K562 (cell line): ENCODE results near the gene ITGAV. TPM values are rescaled to one million over a fixed set of nuclear protein-coding genes. Genes with fewer than 3 reads are reported as not detected.
A peak's percentile ranks its signal among the peaks of the same experiment; 100 is the strongest.

Source experiments
- ATF1 ChIP-seq, 2 experiments: fragments of 450-650 bp in 1 of 2; IDR thresholded peaks; 2 replicates each; pipeline ENCODE4 v1.6.1; 2016; ENCODE audit warnings: missing compliant biosample characterization in 1 of 2, missing genetic modification characterization in 1 of 2
- BRD9 ChIP-seq: fragments of 450-650 bp; IDR thresholded peaks from 2 replicates; pipeline ENCODE4 v1.6.1; 2018; ENCODE audit warnings: low read depth; ENCODE audit not compliant: partially characterized antibody
- CREM ChIP-seq: IDR thresholded peaks from 2 replicates; pipeline ENCODE4 v1.6.1; 2014; ENCODE audit warnings: antibody characterized with exemption, low read depth
- HIVEP1 ChIP-seq: fragments of 250-450 bp; sonication (Bioruptor Pico); IDR thresholded peaks from 2 replicates; pipeline ENCODE4 v1.4.0; 2020; ENCODE audit warnings: mild to moderate bottlenecking
- JUND ChIP-seq, 2 experiments: IDR thresholded peaks; 2 replicates in 1 of 2; 3 replicates in 1 of 2; pipeline ENCODE4 v1.6.1; 2011; ENCODE audit warnings: borderline replicate concordance in 2 of 2, low read depth in 2 of 2, low read length in 2 of 2, improper control_type of control experiment in 1 of 2, missing biosample characterization in 1 of 2, missing genetic modification characterization in 1 of 2, missing genetic modification reagents in 1 of 2
- MAFG ChIP-seq: fragments of 450-650 bp; conservative IDR thresholded peaks from 2 replicates; pipeline ENCODE4 v1.6.1; 2016; ENCODE audit warnings: missing genetic modification characterization, missing compliant biosample characterization
- MBD2 ChIP-seq: sonication (generic); IDR thresholded peaks from 2 replicates; pipeline ENCODE4 v1.6.1; 2016; ENCODE audit warnings: low read depth, borderline replicate concordance
- MTA1 ChIP-seq: fragments of 450-650 bp; IDR thresholded peaks from 2 replicates; pipeline ENCODE4 v1.6.1; 2017; ENCODE audit warnings: borderline replicate concordance
- MYBL2 ChIP-seq, 2 experiments: fragments of 450-650 bp in 1 of 2; sonication (generic) in 1 of 2; formaldehyde crosslinking in 1 of 2; IDR thresholded peaks; 2 replicates each; pipeline versions ENCODE4 v1.6.1 to v1.8.1; 2017 to 2022; ENCODE audit warnings: borderline replicate concordance in 1 of 2, inconsistent platforms in 1 of 2, low read depth in 1 of 2, mild to moderate bottlenecking in 1 of 2, missing genetic modification reagents in 1 of 2, moderate library complexity in 1 of 2
- POLR2AphosphoS5 ChIP-seq: IDR thresholded peaks from 2 replicates; pipeline ENCODE4 v1.6.1; 2011; ENCODE audit warnings: mild to moderate bottlenecking, low read depth, low read length, moderate library complexity; ENCODE audit not compliant: control insufficient read depth, insufficient read depth
- SMAD4 ChIP-seq: fragments of 250-450 bp; sonication (Bioruptor Pico); conservative IDR thresholded peaks from 2 replicates; pipeline ENCODE4 v1.8.0; 2021; ENCODE audit warnings: inconsistent platforms, mild to moderate bottlenecking, moderate library complexity
- polyA plus RNA-seq, 8 experiments: library from polyadenylated mRNA; depleted of rRNA in 4 of 8; stranded (reverse) in 5 of 8; unstranded in 3 of 8; fragments of >200 nt; fragmentation: Nextera tagmentation in 2 of 8; fragmentation: Illumina TruSeq in 1 of 8; extraction: Ambion mirVana in 2 of 8; extraction: Trizol in 1 of 8; gene quantifications; 2 replicates each; pipeline versions ENCODE4 v1.2.1 to v1.2.3, GENCODE V29; 2011 to 2014; ENCODE audit warnings: inconsistent platforms in 1 of 8, missing spikeins in 1 of 8
- total RNA-seq, 7 experiments: library from RNA; depleted of rRNA in 6 of 7; stranded (reverse); fragments of >200 nt in 6 of 7; fragmentation: Illumina TruSeq in 2 of 7; extraction: Trizol in 2 of 7; gene quantifications; 2 replicates each; pipeline versions ENCODE4 v1.2.1 to v1.2.3, GENCODE V29; 2011 to 2021; ENCODE audit warnings: low replicate concordance in 1 of 7
- TF ChIP-seq, protein P1 (sequence below), 2 experiments: fragments of 450-650 bp; IDR thresholded peaks; 2 replicates each; pipeline ENCODE4 v1.6.1; 2018; ENCODE audit warnings: mild to moderate bottlenecking in 2 of 2, low read depth in 1 of 2; ENCODE audit not compliant: partially characterized antibody in 2 of 2
- TF ChIP-seq, protein P2 (sequence below): fragments of 450-650 bp; IDR thresholded peaks from 2 replicates; pipeline ENCODE4 v1.6.1; 2016
- TF ChIP-seq, protein P3 (sequence below): fragments of 200-400 bp; formaldehyde crosslinking; IDR thresholded peaks from 2 replicates; pipeline ENCODE4 v1.6.1; 2017; ENCODE audit warnings: mild to moderate bottlenecking, low read depth, low read length, moderate library complexity
- TF ChIP-seq, protein P4 (sequence below): fragments of 250-450 bp; sonication (Bioruptor Pico); IDR thresholded peaks from 2 replicates; pipeline ENCODE4 v1.8.0; 2021; ENCODE audit warnings: moderate library complexity, mild to moderate bottlenecking, inconsistent platforms
- TF ChIP-seq, protein P5 (sequence below): fragments of 250-450 bp; sonication (Bioruptor Pico); IDR thresholded peaks from 2 replicates; pipeline ENCODE4 v1.8.0; 2022; ENCODE audit warnings: moderate library complexity, mild to moderate bottlenecking, inconsistent platforms

ITGAV gene
- total and polyA plus RNA-seq, 9 of the 15 experiments (the other 6 are each of a cell fraction or from before 2014, with no cell fraction given), result 3.7 to 17.7 (median 10.7) TPM

DNA sequence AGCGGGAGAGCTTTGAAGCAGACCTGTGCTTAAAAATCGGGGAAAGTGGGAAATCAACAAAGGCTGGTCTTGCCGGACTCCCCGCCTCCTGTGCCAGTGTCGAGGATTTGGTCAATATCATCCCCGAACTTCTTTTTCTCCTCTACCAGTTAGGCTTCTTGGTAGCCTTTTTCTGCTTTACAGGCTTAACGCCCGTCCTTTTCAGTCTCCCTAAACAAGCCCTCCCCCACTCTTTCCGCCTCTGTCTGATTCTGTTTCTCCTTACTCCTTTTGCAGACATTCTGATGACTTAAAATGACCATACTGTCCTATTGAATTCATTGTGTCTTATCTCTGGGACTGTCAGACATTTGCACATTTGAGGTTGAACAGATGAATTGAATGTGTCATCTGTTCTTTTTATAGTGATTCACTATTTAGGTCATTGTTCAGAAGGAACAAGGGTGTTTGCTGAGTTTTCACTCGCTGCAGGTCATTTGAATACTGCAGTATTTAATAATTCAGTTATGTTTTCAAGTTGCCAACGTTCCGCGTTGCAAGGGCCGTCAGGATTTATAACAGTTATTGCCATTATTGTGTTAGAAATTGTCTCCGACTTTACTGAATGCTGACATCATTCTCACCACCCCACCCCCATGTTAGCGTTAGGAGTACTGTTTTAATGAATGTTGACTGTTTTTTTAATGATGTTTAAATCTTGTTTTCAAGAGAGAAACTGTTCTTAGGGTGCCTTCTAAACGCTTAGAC lies 1.1 kb downstream of the ITGAV start (continued):
- TF ChIP-seq CREM, result 0 out of 2 replicates have a peak, but pooled peaks have one; percentile 32
- TF ChIP-seq POLR2AphosphoS5, result peak; percentile 40
- TF ChIP-seq, protein P1, sequence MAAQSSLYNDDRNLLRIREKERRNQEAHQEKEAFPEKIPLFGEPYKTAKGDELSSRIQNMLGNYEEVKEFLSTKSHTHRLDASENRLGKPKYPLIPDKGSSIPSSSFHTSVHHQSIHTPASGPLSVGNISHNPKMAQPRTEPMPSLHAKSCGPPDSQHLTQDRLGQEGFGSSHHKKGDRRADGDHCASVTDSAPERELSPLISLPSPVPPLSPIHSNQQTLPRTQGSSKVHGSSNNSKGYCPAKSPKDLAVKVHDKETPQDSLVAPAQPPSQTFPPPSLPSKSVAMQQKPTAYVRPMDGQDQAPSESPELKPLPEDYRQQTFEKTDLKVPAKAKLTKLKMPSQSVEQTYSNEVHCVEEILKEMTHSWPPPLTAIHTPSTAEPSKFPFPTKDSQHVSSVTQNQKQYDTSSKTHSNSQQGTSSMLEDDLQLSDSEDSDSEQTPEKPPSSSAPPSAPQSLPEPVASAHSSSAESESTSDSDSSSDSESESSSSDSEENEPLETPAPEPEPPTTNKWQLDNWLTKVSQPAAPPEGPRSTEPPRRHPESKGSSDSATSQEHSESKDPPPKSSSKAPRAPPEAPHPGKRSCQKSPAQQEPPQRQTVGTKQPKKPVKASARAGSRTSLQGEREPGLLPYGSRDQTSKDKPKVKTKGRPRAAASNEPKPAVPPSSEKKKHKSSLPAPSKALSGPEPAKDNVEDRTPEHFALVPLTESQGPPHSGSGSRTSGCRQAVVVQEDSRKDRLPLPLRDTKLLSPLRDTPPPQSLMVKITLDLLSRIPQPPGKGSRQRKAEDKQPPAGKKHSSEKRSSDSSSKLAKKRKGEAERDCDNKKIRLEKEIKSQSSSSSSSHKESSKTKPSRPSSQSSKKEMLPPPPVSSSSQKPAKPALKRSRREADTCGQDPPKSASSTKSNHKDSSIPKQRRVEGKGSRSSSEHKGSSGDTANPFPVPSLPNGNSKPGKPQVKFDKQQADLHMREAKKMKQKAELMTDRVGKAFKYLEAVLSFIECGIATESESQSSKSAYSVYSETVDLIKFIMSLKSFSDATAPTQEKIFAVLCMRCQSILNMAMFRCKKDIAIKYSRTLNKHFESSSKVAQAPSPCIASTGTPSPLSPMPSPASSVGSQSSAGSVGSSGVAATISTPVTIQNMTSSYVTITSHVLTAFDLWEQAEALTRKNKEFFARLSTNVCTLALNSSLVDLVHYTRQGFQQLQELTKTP (IDR thresholded peaks at IDR 0.05; ENCODE audit: low read depth in 1 of 2, partially characterized antibody in 2 of 2), result peak in 1 of 2 experiments; percentile 58
- TF ChIP-seq, protein P2, sequence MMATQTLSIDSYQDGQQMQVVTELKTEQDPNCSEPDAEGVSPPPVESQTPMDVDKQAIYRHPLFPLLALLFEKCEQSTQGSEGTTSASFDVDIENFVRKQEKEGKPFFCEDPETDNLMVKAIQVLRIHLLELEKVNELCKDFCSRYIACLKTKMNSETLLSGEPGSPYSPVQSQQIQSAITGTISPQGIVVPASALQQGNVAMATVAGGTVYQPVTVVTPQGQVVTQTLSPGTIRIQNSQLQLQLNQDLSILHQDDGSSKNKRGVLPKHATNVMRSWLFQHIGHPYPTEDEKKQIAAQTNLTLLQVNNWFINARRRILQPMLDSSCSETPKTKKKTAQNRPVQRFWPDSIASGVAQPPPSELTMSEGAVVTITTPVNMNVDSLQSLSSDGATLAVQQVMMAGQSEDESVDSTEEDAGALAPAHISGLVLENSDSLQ, result peak; percentile 70
- peak; percentile 70 for TF ChIP-seq BRD9
- TF ChIP-seq, protein P3, sequence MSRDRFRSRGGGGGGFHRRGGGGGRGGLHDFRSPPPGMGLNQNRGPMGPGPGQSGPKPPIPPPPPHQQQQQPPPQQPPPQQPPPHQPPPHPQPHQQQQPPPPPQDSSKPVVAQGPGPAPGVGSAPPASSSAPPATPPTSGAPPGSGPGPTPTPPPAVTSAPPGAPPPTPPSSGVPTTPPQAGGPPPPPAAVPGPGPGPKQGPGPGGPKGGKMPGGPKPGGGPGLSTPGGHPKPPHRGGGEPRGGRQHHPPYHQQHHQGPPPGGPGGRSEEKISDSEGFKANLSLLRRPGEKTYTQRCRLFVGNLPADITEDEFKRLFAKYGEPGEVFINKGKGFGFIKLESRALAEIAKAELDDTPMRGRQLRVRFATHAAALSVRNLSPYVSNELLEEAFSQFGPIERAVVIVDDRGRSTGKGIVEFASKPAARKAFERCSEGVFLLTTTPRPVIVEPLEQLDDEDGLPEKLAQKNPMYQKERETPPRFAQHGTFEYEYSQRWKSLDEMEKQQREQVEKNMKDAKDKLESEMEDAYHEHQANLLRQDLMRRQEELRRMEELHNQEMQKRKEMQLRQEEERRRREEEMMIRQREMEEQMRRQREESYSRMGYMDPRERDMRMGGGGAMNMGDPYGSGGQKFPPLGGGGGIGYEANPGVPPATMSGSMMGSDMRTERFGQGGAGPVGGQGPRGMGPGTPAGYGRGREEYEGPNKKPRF, result no peak
- TF ChIP-seq ATF1 (CRISPR knock-in tag; IDR thresholded peaks at IDR 0.05), result no peak
- peak; percentile 75 for TF ChIP-seq ATF1 (tag; IDR thresholded peaks at IDR 0.05)
- TF ChIP-seq JUND (IDR thresholded peaks at IDR 0.05; ENCODE audit: borderline replicate concordance, low read depth, low read length), result peak; percentile 54
- peak; percentile 74; the same call in 1 of the 3 replicates for TF ChIP-seq JUND (tag; IDR thresholded peaks at IDR 0.05; ENCODE audit: borderline replicate concordance, low read depth, low read length)
- TF ChIP-seq, protein P4, sequence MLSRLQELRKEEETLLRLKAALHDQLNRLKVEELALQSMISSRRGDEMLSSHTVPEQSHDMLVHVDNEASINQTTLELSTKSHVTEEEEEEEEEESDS (CRISPR knock-in tag), result no peak
- TF ChIP-seq MAFG (tag), result 0 out of 2 replicates have a peak, but pooled peaks have one; percentile 22
- no peak for TF ChIP-seq HIVEP1
- TF ChIP-seq, protein P5, sequence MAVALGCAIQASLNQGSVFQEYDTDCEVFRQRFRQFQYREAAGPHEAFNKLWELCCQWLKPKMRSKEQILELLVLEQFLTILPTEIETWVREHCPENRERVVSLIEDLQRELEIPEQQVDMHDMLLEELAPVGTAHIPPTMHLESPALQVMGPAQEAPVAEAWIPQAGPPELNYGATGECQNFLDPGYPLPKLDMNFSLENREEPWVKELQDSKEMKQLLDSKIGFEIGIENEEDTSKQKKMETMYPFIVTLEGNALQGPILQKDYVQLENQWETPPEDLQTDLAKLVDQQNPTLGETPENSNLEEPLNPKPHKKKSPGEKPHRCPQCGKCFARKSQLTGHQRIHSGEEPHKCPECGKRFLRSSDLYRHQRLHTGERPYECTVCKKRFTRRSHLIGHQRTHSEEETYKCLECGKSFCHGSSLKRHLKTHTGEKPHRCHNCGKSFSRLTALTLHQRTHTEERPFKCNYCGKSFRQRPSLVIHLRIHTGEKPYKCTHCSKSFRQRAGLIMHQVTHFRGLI (CRISPR knock-in tag), result no peak
- TF ChIP-seq MTA1, result no peak
- TF ChIP-seq MBD2, result no peak
- TF ChIP-seq MYBL2 (IDR thresholded peaks at IDR 0.05; ENCODE audit: low read depth), result 0 out of 2 replicates have a peak, but pooled peaks have one; percentile 23
- no peak for TF ChIP-seq MYBL2 (CRISPR knock-in tag; IDR thresholded peaks at IDR 0.05; ENCODE audit: borderline replicate concordance)
- TF ChIP-seq SMAD4, result peak; percentile 21; the same call in 1 of the 2 replicates
